Fibroblast of lung (primary cell): ENCODE results near the gene ASB15.

Experiments used
- EZH2 ChIP-seq: IDR thresholded peaks from 2 replicates; pipeline ENCODE4 v1.5.1; 2012; ENCODE audit warnings: low read length, control low read depth, mild to moderate bottlenecking; ENCODE audit errors: missing control alignments
- TF ChIP-seq, protein P1 (sequence below), 2 donors: IDR thresholded peaks in 1 of 2; conservative IDR thresholded peaks in 1 of 2; 1 replicate in 1 of 2; 2 replicates in 1 of 2; pipeline ENCODE4 v1.5.1; 2011 to 2012; ENCODE audit warnings: low read length in 2 of 2, control low read depth in 1 of 2, inconsistent platforms in 1 of 2, low read depth in 1 of 2, mild to moderate bottlenecking in 1 of 2

DNA sequence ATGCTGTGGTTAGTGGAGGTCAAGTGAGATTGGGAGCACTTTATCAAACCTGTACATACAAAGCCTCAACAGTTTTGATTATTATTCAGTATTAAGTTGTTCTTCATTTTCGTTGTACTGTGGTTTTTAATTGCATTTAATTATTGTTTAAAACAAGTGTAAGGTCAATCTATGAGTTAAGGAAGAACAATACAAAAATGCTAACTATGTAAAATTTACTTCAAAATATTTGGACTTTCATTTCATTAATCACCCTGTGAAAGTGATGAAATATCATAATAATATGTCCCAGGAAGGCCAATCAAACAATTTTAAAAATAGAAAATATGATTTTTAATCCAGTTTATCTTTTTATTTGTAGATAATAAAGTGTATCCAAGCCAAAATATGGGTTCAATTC is 30.4 kb upstream of the ASB15 start:
- TF ChIP-seq, protein P1, sequence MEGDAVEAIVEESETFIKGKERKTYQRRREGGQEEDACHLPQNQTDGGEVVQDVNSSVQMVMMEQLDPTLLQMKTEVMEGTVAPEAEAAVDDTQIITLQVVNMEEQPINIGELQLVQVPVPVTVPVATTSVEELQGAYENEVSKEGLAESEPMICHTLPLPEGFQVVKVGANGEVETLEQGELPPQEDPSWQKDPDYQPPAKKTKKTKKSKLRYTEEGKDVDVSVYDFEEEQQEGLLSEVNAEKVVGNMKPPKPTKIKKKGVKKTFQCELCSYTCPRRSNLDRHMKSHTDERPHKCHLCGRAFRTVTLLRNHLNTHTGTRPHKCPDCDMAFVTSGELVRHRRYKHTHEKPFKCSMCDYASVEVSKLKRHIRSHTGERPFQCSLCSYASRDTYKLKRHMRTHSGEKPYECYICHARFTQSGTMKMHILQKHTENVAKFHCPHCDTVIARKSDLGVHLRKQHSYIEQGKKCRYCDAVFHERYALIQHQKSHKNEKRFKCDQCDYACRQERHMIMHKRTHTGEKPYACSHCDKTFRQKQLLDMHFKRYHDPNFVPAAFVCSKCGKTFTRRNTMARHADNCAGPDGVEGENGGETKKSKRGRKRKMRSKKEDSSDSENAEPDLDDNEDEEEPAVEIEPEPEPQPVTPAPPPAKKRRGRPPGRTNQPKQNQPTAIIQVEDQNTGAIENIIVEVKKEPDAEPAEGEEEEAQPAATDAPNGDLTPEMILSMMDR (conservative IDR thresholded peaks at IDR 0.05 in 1 of 2, IDR thresholded peaks at IDR 0.05 in 1 of 2; ENCODE audit: low read depth in 1 of 2, low read length in 2 of 2): no peak
- no peak for TF ChIP-seq EZH2
